Measurements from ENCODE around the gene THPO.

THPO gene

GRCh38 chr3:184377882-184378445 lies at the start of gene THPO:
Gene THPO, minus strand, starts transcription at chr3:184378207. Its CDS starts 1,948 bp downstream, at chr3:184376259.
- DNase-seq = no peak

- DNase-seq = no peak
Observed at GRCh38 chr3:184426691-184427141, 48.7 kb upstream of the THPO start.

GRCh38 chr3:184423561-184423960 lies 45.6 kb upstream of the THPO start:
- no peak for DNase-seq

DNA sequence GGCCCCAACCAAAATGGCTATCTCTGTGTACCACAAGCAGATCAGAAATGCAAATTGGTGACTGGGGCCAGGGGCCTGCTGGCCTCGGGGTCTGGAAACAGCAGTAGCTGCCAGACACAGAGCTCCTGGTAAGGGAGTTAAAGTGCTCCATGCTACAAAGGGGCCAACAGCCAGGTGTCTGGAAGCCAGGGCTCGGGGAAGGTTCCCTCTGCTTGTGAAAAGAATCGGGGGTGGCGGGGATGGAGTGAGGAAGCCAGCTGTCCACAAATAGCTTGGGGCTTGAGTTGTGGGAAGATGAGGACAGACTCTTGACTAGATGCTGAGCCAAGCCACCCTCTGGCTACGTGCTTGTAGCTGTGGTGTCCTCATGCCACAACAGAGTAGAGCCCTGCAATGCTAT lies 41.2 kb upstream of the THPO start:
- DNase-seq = no peak

DNA sequence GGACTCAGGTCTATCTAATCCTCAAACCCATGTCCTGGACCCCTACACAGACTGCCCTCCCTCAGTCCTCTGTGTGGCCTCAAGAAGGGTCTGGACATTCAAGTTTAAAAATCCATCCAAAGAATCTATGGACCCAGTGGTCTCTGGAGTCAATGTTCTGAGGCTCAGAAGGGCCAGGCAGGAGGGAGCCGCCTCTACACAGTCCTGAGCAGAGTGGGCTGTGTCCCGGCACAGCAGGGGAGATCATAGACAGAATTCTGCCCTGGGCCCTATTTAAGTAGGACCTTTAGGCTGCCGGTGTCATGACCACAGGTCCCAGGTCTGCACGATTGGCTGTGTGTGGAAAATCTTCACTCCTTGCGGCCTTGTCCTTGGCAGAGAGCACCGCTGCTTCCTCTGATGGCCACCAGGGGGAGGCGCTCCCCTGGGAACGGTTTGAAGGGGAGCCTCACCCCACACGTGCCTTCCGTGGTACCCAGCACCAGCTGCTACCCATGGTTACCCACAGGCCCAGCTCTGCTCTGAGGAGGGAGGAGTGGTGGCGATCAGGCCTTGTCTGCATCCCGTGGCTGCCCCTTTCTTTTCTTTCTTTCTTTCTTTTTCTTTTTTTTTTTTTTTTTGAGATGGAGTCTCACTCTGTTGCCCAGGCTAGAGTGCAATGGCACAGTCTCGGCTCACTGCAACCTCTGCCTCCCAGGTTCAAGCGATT lies 39.8 kb upstream of the THPO start:
- peak; percentile 12 for DNase-seq

GRCh38 chr3:184415203-184415490 lies 37.1 kb upstream of the THPO start:
- no peak for DNase-seq

DNA sequence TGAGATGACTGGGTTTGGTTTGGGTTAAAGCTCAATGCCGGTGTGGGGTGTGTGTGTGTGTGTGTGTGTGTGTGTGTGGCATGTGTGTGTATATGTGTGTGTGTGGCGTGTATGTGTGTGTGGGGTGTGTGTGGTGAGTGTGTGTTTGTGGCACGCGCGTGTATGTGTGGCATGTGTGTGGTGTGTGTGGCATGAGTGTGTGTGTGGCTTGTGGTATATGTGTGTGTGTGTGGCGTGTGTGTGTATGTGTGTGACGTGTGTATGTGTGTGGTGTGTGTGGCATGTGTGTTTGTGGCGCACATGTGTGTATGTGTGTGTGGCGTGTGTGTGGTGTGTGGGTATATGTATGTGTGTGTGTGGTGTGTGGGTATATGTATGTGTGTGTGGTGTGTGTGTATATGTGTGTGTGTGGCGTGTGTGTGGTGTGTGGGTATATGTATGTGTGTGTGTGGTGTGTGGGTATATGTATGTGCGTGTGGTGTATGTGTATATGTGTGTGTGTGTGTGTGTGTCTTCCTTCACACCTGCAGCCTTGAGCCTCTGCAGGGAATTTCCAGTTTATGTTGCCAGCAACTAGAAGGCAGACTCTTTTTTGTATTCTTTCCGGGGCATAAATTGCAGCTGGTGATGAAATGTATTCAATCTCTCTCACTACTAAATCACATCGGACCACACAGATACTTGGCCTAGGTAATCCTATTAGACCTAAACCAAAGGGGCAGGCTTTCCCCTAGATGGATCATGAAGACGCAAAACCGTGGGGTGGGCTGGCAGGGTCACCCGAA lies 36.6 kb upstream of the THPO start:
- no peak for DNase-seq

DNA sequence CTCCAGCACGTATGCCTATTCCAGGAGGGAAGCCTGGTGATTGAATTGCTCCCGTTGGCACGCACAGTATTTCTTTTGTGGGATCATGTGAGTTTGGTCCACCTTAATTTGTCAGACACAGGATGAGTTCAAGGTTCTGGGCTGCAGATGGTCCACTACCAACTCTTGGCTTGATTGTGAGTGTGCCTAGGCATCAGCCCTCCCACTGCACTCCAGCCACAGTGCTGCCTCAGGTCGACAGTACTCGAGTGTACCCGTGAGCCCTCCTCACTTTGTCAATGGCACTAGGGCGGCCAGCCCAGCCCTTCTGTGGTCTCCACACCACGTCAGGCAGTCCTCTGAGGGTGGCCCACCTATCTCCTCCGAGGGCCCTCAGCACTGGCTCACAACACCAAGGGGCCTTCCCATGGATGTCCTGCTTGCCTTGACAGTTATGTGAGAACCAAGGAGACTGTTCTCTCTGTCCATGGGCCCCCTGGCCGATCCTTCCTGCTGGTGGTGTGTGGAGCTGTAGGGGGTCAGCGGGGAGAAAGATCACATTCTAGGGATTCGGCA lies 32.0 kb upstream of the THPO start:
- DNase-seq = no peak

DNA sequence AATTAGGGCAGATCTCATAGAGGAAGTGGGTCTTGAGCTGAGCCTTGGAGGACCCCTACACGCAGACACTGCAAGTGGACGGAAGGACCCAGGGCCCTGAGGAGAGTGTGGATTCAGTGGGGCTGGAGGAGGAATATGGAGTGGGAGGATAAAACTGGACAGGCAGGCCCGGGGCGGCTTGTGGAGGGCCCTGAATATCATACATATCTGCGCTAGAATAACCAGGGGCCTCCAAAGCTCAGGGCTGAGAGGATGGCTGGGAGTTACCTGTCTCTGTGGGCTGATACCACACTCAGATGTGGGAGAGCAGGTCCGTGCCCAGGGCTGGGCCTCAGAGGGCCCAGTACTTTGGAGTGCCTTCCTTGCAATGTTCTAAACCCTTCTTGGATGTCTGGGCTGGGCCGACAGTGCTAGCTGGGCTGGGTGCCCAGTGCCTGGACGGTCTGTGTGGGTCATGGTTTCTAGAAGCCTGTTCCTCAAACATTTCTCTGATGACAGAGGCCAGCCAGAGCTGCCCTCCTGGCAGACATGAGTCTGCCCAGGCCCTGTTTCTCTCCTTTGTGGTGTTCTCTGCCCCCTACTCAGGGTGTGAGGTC lies 31.4 kb upstream of the THPO start:
- no peak for DNase-seq

GRCh38 chr3:184405075-184406030 lies 27.3 kb upstream of the THPO start:
- no peak for DNase-seq

DNA sequence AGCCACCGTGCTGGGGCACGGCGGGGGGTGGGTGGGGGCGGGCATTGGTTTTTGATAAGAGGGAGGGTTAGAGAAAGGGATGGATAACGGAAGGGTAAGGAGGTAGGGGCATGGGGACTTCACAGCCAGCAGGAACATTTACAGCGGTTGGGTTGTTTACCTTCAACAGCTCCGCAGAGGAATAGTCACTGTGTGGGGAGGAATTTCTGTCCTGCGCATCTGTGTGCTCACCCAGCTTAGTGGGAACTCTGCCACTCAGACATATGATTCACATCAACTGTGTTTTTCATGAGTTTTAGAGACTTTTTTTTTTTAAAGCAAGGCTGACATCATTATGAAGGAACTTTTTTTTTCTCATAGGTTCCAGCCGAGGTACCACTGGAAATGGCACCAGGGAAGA lies 21.4 kb upstream of the THPO start:
- DNase-seq = no peak

GRCh38 chr3:184395320-184395660 lies 17.3 kb upstream of the THPO start:
- DNase-seq = no peak

GRCh38 chr3:184391266-184391665 lies 13.3 kb upstream of the THPO start:
- no peak for DNase-seq

DNA sequence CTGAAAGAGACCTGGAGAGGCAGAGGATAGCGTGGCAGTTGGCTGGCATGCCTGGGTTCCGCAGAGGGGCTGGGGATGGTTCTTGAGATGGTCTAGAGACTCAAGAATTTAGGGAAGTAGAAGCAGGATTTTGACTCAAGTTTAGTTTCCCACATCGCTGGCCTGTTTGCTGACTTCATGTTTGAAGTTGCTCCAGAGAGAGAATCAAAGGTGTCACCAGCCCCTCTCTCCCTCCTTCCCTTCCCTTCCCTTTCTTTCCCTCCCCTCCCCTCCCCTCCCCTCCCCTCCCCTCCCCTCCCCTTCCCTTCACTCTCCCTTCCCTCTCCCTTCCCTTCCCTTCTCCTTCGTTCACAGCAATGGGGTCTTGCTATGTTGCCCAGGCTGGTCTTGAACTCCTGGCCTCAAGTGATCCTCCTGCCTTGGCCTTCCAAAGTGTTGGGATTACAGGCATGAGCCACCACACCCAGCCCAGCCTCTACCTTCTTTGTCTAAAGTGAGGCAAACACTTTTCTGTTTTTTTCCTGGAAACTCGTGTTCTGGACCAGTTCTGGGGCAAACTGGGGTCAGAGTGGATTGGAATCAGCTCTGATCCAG lies 12.0 kb upstream of the THPO start:
- DNase-seq = no peak

DNA sequence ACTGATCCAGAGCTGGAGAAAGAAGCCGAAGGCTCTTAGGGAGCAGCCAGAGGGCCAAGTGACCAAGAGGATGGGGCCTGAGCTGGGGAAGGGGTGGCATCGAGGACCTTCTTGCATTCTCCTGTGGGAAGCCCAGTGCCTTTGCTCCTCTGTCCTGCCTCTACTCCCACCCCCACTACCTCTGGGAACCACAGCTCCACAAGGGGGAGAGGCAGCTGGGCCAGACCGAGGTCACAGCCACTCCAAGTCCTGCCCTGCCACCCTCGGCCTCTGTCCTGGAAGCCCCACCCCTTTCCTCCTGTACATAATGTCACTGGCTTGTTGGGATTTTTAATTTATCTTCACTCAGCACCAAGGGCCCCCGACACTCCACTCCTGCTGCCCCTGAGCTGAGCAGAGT lies 11.4 kb upstream of the THPO start:
- no peak for DNase-seq

DNA sequence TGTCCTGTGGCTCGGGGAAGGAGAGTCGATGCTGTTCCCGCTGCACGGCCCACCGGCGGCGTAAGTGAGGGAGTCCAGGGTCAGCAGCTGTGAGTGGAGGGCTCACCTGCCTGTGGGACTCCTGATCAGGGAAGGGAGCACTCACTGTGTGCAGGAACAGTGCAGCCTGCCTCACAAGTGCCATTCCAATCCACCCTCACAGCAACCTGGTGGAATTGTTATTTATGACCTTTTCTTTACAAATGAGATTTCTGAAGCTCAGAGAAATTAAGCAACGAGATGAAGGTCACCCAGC lies 10.9 kb upstream of the THPO start:
- no peak for DNase-seq

DNA sequence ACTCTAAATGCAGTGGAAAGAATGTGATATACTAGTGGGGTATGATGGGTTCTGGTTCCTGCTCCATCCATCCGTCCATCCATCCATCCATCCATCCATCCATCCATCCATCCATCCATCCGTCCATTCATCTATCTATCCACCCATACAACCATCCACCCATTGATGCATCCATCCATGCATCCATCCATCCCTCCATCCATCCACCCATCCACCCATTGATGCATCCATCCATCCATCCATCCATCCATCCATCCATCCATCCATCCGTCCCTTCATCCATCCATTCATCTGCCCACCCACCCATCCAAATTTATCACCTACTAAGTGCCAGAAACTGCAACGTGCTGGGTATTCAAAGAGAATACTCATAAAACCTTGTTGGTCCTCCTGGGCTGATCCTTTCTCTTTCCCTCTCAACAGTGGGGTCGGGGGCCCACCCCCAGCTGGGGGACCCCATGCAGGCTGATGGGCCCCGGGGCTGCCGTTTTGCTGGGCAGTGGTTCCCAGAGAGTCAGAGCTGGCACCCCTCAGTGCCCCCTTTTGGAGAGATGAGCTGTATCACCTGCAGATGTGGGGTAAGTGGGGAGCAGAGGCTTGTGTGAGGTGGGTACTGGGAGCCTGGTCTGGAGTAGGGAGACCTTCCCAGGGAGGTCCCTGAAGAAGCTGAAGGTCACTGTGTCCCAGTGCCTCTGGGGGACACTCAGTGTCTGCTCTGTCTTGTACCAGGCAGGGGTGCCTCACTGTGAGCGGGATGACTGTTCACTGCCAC lies 10.3 kb upstream of the THPO start:
- DNase-seq = no peak

DNA sequence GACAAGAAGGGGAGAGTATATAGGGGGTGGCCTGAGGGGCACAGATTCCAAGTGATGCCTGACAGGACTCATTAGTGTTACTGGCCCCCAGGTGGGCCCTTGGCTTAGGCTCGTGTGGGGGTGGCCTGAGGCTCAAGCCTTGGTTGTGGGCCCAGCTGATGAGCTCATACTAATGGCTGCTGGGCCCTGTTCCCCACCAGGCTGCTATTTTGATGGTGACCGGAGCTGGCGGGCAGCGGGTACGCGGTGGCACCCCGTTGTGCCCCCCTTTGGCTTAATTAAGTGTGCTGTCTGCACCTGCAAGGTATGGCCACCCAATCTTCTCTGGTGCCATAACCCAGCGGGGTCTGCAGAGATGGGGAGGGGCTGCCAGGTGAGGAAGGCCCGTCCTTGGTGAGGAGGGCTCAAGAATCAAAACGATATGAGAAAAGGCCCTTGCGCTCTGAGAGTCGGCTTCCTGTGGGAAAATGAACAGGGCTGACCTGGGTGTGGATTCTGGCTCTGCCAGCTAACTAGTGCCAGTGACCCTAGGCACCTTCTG lies 9.2 kb upstream of the THPO start:
- no peak for DNase-seq

GRCh38 chr3:184386047-184386806 lies 8.2 kb upstream of the THPO start:
- no peak for DNase-seq

DNA sequence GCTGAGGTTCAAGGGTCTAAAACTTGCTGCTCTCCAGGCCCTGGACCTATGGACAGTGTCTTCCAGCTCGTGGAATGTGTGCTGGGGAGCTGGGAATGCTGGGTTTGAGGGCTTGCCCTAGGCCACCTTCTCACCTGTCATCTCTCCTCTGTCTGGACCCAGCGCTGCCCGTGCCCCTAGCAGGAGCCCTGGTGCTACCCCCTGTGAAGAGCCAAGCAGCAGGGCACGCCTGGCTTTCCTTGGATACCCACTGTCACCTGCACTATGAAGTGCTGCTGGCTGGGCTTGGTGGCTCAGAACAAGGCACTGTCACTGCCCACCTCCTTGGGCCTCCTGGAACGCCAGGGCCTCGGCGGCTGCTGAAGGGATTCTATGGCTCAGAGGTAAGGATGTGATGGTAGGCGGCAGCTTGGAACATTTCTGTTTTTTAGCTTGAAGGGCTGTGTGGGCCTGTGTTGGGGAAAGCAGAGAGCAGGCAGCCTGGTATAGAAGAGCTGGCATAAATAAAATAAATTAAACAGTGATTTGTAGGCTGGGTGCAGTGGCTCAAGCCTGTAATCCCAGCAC lies 6.9 kb upstream of the THPO start:
- no peak for DNase-seq

Measured in KG1 (cell line).